Lung (tissue), 12 donors: ENCODE data around the gene ARMC10. TPM values are rescaled to one million over a fixed set of nuclear protein-coding genes. Genes with fewer than 3 reads are reported as not detected.

ENCODE experiments used
- ATAC-seq: fragments of 200-7000 bp; cut with Tn5 transposase; one replicate; pipeline ENCODE4 v1.9.1; 2020; ENCODE audit warnings: moderate number of reproducible peaks; ENCODE audit not compliant: insufficient read depth, low FRiP score
- DNase-seq, 3 donors: peaks; one replicate each; pipeline ENCODE4 v3.0.0-alpha.2; 2013 to 2017
- H3K27ac ChIP-seq, 2 donors: one replicate each; pipeline ENCODE4 v1.5.1; 2013; ENCODE audit warnings: mild to moderate bottlenecking in 2 of 2, moderate library complexity in 2 of 2, control low read depth in 1 of 2, inconsistent platforms in 1 of 2, low read depth in 1 of 2, low read length in 1 of 2
- H3K27me3 ChIP-seq, 3 donors: one replicate each; pipeline ENCODE4 v1.5.1; 2013; ENCODE audit warnings: low read length in 2 of 3; ENCODE audit not compliant: control insufficient read depth in 3 of 3, insufficient read depth in 3 of 3
- H3K36me3 ChIP-seq, 4 donors: one replicate each; pipeline ENCODE4 v1.5.1; 2013; ENCODE audit warnings: low read length in 4 of 4, mild to moderate bottlenecking in 1 of 4, moderate library complexity in 1 of 4; ENCODE audit not compliant: control insufficient read depth in 4 of 4, insufficient read depth in 4 of 4
- H3K4me1 ChIP-seq, 5 donors: one replicate each; pipeline ENCODE4 v1.5.1; 2013; ENCODE audit warnings: low read length in 5 of 5, mild to moderate bottlenecking in 2 of 5, moderate library complexity in 1 of 5; ENCODE audit not compliant: control insufficient read depth in 5 of 5, insufficient read depth in 5 of 5
- H3K4me3 ChIP-seq: one replicate; pipeline ENCODE4 v1.5.1; 2013; ENCODE audit warnings: mild to moderate bottlenecking, control low read depth, moderate library complexity
- H3K9ac ChIP-seq, 2 donors: one replicate each; pipeline ENCODE4 v1.5.1; 2013; ENCODE audit warnings: low read length in 2 of 2, control low read depth in 1 of 2; ENCODE audit not compliant: insufficient read depth in 1 of 2
- H3K9me3 ChIP-seq, 4 donors: one replicate each; pipeline ENCODE4 v1.5.1; 2013; ENCODE audit warnings: low read length in 3 of 4, mild to moderate bottlenecking in 1 of 4, moderate library complexity in 1 of 4; ENCODE audit not compliant: control insufficient read depth in 4 of 4, insufficient read depth in 3 of 4
- CTCF ChIP-seq: IDR thresholded peaks from 2 replicates; pipeline ENCODE4 v1.5.1; 2012; ENCODE audit warnings: mild to moderate bottlenecking; ENCODE audit errors: control extremely low read depth, extremely low read depth
- WGBS, 2 donors: extraction: QIAGEN DNeasy Blood & Tissue Kit; methylation state at CpG; one replicate each; pipeline ENCODE4 v1.1.7; 2013; 5-methylcytosine and 5-hydroxymethylcytosine counted together
- polyA plus RNA-seq, 2 donors: library from polyadenylated mRNA; stranded (reverse); fragments of 200-250 nt; gene quantifications; one replicate each; pipeline ENCODE4 v1.2.1, GENCODE V29; 2013
- total RNA-seq, 2 donors: library from RNA; depleted of rRNA in 1 of 2; stranded (reverse); fragments of >200 nt in 1 of 2; gene quantifications; one replicate each; pipeline ENCODE4 v1.2.1, GENCODE V29; 2014 to 2021
- donor health status: control.
- donor health status: control.
- donor health status: Bipolar disorder and iron deficiency.
- donor health status: healthy.
- donor health status: DM: yes; HTN: yes; CAD: no.

The ARMC10 gene
- total and polyA plus RNA-seq, 4 donors = 22.2 to 39.4 (median 28.3) TPM

GRCh38 chr7:103068414-103069403, 6.2 kb upstream of the ARMC10 start:
- DNase-seq = peak; percentile 28 to 60 (median 53)
- H3K9me3 ChIP-seq = no peaks in the 10 kb centered on the region
- H3K27me3 ChIP-seq = no peaks in the 10 kb centered on the region
- TF ChIP-seq CTCF = no peak
- no peak for ATAC-seq
- no peak overlapping the region for H3K9ac ChIP-seq
- no peak overlapping the region for H3K27ac ChIP-seq
- H3K4me1 ChIP-seq = peaks cover 0 to 2% (median under 1%) of the 10 kb centered on the region in 5 donors
- H3K36me3 ChIP-seq = no peaks in the 10 kb centered on the region
- no peak overlapping the region for H3K4me3 ChIP-seq
- 93 to 95% methylated on average over 22 to 23 of the region's 23 CpGs for WGBS, 2 donors

- no peak for ATAC-seq
- 89 to 96% methylated on average over 2 of the region's 2 CpGs for WGBS, 2 donors
Observed at GRCh38 chr7:103071000-103071399, 3.9 kb upstream of the ARMC10 start.

GRCh38 chr7:103073989-103074518, 886 bp upstream of the ARMC10 start:
- H3K36me3 ChIP-seq = peaks cover 0 to 5% (median 0%) of the 10 kb centered on the region in 4 donors
- H3K4me3 ChIP-seq = peak overlapping the region; percentile 59
- WGBS, 2 donors = 14 to 18% methylated on average over 6 of the region's 6 CpGs
- no peak for TF ChIP-seq CTCF
- peak overlapping the region; percentile 85 to 89 for H3K27ac ChIP-seq
- ATAC-seq (no peak), DNase-seq (no peak)
- peaks cover 3 to 12% (median 8%) of the 10 kb centered on the region in 5 donors for H3K4me1 ChIP-seq
- peak overlapping the region in 1 of 2 donors; percentile 93 for H3K9ac ChIP-seq
- H3K9me3 ChIP-seq = no peaks in the 10 kb centered on the region
- no peaks in the 10 kb centered on the region for H3K27me3 ChIP-seq

More at GRCh38 chr7:103071000-103071399, 3.9 kb upstream of the ARMC10 start:
- no peak for TF ChIP-seq CTCF
- H3K9me3 ChIP-seq = no peaks in the 10 kb centered on the region
- no peaks in the 10 kb centered on the region for H3K27me3 ChIP-seq
- H3K36me3 ChIP-seq = no peaks in the 10 kb centered on the region
- H3K27ac ChIP-seq = no peak overlapping the region
- no peak for DNase-seq
- no peak overlapping the region for H3K4me3 ChIP-seq
- peaks cover 0 to 11% (median 5%) of the 10 kb centered on the region in 5 donors for H3K4me1 ChIP-seq
- no peak overlapping the region for H3K9ac ChIP-seq
